Measurements from ENCODE around the gene BTBD17. TPM values are rescaled to one million over a fixed set of nuclear protein-coding genes. Genes with fewer than 3 reads are reported as not detected.

The BTBD17 gene
- total RNA-seq, 2 experiments from 2014 or later: not detected

GRCh38 chr17:74354561-74354960 is 7.1 kb downstream of the BTBD17 start:
- H3K4me3 Mint-ChIP-seq: no peak overlapping the region
- no peak for DNase-seq
- peaks cover 62% of the 10 kb centered on the region for H3K27me3 Mint-ChIP-seq (ENCODE audit: low read depth)
- H3K9me3 Mint-ChIP-seq (ENCODE audit: insufficient read depth): no peaks in the 10 kb centered on the region
- ChIA-PET CTCF (interaction anchor here (0.9 kb wide), 1 partner anchor 8 kb away, joined by 3 read pairs; no protein-coding TSS in a partner anchor), POLR2A (no interaction called here)
- no peak overlapping the region for H3K27ac Mint-ChIP-seq
- H3K36me3 Mint-ChIP-seq (ENCODE audit: low read depth): no peaks in the 10 kb centered on the region
- H3K4me1 Mint-ChIP-seq (ENCODE audit: low read depth): peaks cover 2% of the 10 kb centered on the region
- no peak for ATAC-seq

- Mint-ChIP-seq H3K27me3 (ENCODE audit: low read depth) (peaks cover 62% of the 10 kb centered on the region), H3K36me3 (ENCODE audit: low read depth) (no peaks in the 10 kb centered on the region), H3K4me1 (ENCODE audit: low read depth) (peaks cover 2% of the 10 kb centered on the region), H3K27ac (no peak overlapping the region), H3K9me3 (ENCODE audit: insufficient read depth) (no peaks in the 10 kb centered on the region), H3K4me3 (no peak overlapping the region)
- DNase-seq: peak; percentile 72
- CTCF ChIA-PET: interaction anchor here (0.9 to 1.3 kb wide), 3 partner anchors 9 to 143 kb away, joined by 3 to 4 read pairs (median 4); no protein-coding TSS in a partner anchor
- POLR2A ChIA-PET: no interaction called here
- ATAC-seq: peak; percentile 71
Measured at GRCh38 chr17:74354123-74354522, 7.5 kb downstream of the BTBD17 start.

GRCh38 chr17:74353446-74354060 is 8.1 kb downstream of the BTBD17 start:
- Mint-ChIP-seq H3K4me1 (ENCODE audit: low read depth) (peaks cover 2% of the 10 kb centered on the region), H3K27me3 (ENCODE audit: low read depth) (peaks cover 61% of the 10 kb centered on the region), H3K9me3 (ENCODE audit: insufficient read depth) (no peaks in the 10 kb centered on the region), H3K4me3 (no peak overlapping the region), H3K27ac (no peak overlapping the region), H3K36me3 (ENCODE audit: low read depth) (no peaks in the 10 kb centered on the region)
- ATAC-seq: no peak
- ChIA-PET POLR2A (no interaction called here), CTCF (interaction anchor here (0.6 to 3.0 kb wide), 9 partner anchors 8 to 142 kb away, joined by 3 to 20 read pairs (median 4); partner anchors contain the start of gene BTBD17)
- DNase-seq: no peak

- peak; percentile 37 for ATAC-seq
Measured at GRCh38 chr17:74351552-74352210, 10.0 kb downstream of the BTBD17 start.

GRCh38 chr17:74350486-74350885 is 11.2 kb downstream of the BTBD17 start:
- Mint-ChIP-seq H3K4me1 (ENCODE audit: low read depth) (no peaks in the 10 kb centered on the region), H3K27me3 (ENCODE audit: low read depth) (peaks cover 45% of the 10 kb centered on the region), H3K27ac (no peak overlapping the region), H3K36me3 (ENCODE audit: low read depth) (no peaks in the 10 kb centered on the region), H3K4me3 (no peak overlapping the region), H3K9me3 (ENCODE audit: insufficient read depth) (no peaks in the 10 kb centered on the region)
- ChIA-PET CTCF (interaction anchor here (0.5 to 3.0 kb wide), 2 partner anchors 18 to 233 kb away, joined by 3 to 20 read pairs; no protein-coding TSS in a partner anchor), POLR2A (no interaction called here)
- no peak for ATAC-seq
- DNase-seq: no peak

More at GRCh38 chr17:74351552-74352210, 10.0 kb downstream of the BTBD17 start:
- H3K9me3 Mint-ChIP-seq (ENCODE audit: insufficient read depth): no peaks in the 10 kb centered on the region
- DNase-seq: no peak
- ChIA-PET POLR2A (no interaction called here), CTCF (interaction anchor here (0.7 to 3.0 kb wide), 6 partner anchors 10 to 139 kb away, joined by 3 to 20 read pairs (median 4); partner anchors contain the start of genes BTBD17 and TTYH2)
- H3K4me3 Mint-ChIP-seq: no peak overlapping the region
- no peaks in the 10 kb centered on the region for H3K4me1 Mint-ChIP-seq (ENCODE audit: low read depth)
- H3K36me3 Mint-ChIP-seq (ENCODE audit: low read depth): no peaks in the 10 kb centered on the region
- H3K27ac Mint-ChIP-seq: no peak overlapping the region
- peaks cover 54% of the 10 kb centered on the region for H3K27me3 Mint-ChIP-seq (ENCODE audit: low read depth)

GRCh38 chr17:74349120-74349519 is 12.5 kb downstream of the BTBD17 start:
- ATAC-seq (no peak), DNase-seq (no peak)
- POLR2A ChIA-PET: no interaction called here
- H3K9me3 Mint-ChIP-seq (ENCODE audit: insufficient read depth): no peaks in the 10 kb centered on the region
- CTCF ChIA-PET: interaction anchor here (0.7 kb wide), 1 partner anchor 43 kb away, joined by 3 read pairs; no protein-coding TSS in a partner anchor
- peaks cover 39% of the 10 kb centered on the region for H3K27me3 Mint-ChIP-seq (ENCODE audit: low read depth)
- H3K36me3 Mint-ChIP-seq (ENCODE audit: low read depth): no peaks in the 10 kb centered on the region
- no peaks in the 10 kb centered on the region for H3K4me1 Mint-ChIP-seq (ENCODE audit: low read depth)
- H3K27ac Mint-ChIP-seq: no peak overlapping the region
- no peak overlapping the region for H3K4me3 Mint-ChIP-seq

- peaks cover 26% of the 10 kb centered on the region for H3K27me3 Mint-ChIP-seq (ENCODE audit: low read depth)
- no peaks in the 10 kb centered on the region for H3K9me3 Mint-ChIP-seq (ENCODE audit: insufficient read depth)
- H3K4me1 Mint-ChIP-seq (ENCODE audit: low read depth): no peaks in the 10 kb centered on the region
- ChIA-PET CTCF (no interaction called here), POLR2A (interaction anchor here (1.4 kb wide), 1 partner anchor 23 kb away, joined by 3 read pairs; no protein-coding TSS in a partner anchor)
- H3K36me3 Mint-ChIP-seq (ENCODE audit: low read depth): no peaks in the 10 kb centered on the region
- ATAC-seq (no peak), DNase-seq (no peak)
- H3K4me3 Mint-ChIP-seq: no peak overlapping the region
- no peak overlapping the region for H3K27ac Mint-ChIP-seq
Measured at GRCh38 chr17:74347646-74348045, 14.0 kb downstream of the BTBD17 start.

GRCh38 chr17:74345433-74346241 is 16.0 kb downstream of the BTBD17 start:
- peaks cover 11% of the 10 kb centered on the region for H3K27me3 Mint-ChIP-seq (ENCODE audit: low read depth)
- H3K4me3 Mint-ChIP-seq: no peak overlapping the region
- H3K9me3 Mint-ChIP-seq (ENCODE audit: insufficient read depth): no peaks in the 10 kb centered on the region
- no peaks in the 10 kb centered on the region for H3K4me1 Mint-ChIP-seq (ENCODE audit: low read depth)
- ChIA-PET CTCF (interaction anchor here (1.7 kb wide), 1 partner anchor 12 kb away, joined by 4 read pairs; no protein-coding TSS in a partner anchor), POLR2A (no interaction called here)
- no peaks in the 10 kb centered on the region for H3K36me3 Mint-ChIP-seq (ENCODE audit: low read depth)
- ATAC-seq (no peak), DNase-seq (no peak)
- no peak overlapping the region for H3K27ac Mint-ChIP-seq

- CTCF ChIA-PET: no interaction called here
- no peak overlapping the region for H3K27ac Mint-ChIP-seq
Measured at GRCh38 chr17:74344658-74345057, 17.0 kb downstream of the BTBD17 start.

GRCh38 chr17:74343526-74344284 is 18.0 kb downstream of the BTBD17 start:
- no peak overlapping the region for H3K27ac Mint-ChIP-seq
- ATAC-seq: no peak

More at GRCh38 chr17:74344658-74345057, 17.0 kb downstream of the BTBD17 start:
- Mint-ChIP-seq H3K36me3 (ENCODE audit: low read depth) (no peaks in the 10 kb centered on the region), H3K4me3 (no peak overlapping the region), H3K27me3 (ENCODE audit: low read depth) (peaks cover 6% of the 10 kb centered on the region), H3K9me3 (ENCODE audit: insufficient read depth) (no peaks in the 10 kb centered on the region), H3K4me1 (ENCODE audit: low read depth) (no peaks in the 10 kb centered on the region)
- POLR2A ChIA-PET: no interaction called here
- ATAC-seq (no peak), DNase-seq (no peak)

GRCh38 chr17:74343121-74343520 is 18.5 kb downstream of the BTBD17 start:
- H3K4me3 Mint-ChIP-seq: no peak overlapping the region
- H3K4me1 Mint-ChIP-seq (ENCODE audit: low read depth): no peaks in the 10 kb centered on the region
- POLR2A ChIA-PET: no interaction called here
- CTCF ChIA-PET: no interaction called here
- H3K9me3 Mint-ChIP-seq (ENCODE audit: insufficient read depth): no peaks in the 10 kb centered on the region
- ATAC-seq (no peak), DNase-seq (no peak)
- no peaks in the 10 kb centered on the region for H3K27me3 Mint-ChIP-seq (ENCODE audit: low read depth)
- H3K27ac Mint-ChIP-seq: no peak overlapping the region
- no peaks in the 10 kb centered on the region for H3K36me3 Mint-ChIP-seq (ENCODE audit: low read depth)

More at GRCh38 chr17:74343526-74344284, 18.0 kb downstream of the BTBD17 start:
- Mint-ChIP-seq H3K36me3 (ENCODE audit: low read depth) (no peaks in the 10 kb centered on the region), H3K9me3 (ENCODE audit: insufficient read depth) (no peaks in the 10 kb centered on the region), H3K27me3 (ENCODE audit: low read depth) (peaks cover 5% of the 10 kb centered on the region), H3K4me1 (ENCODE audit: low read depth) (no peaks in the 10 kb centered on the region), H3K4me3 (no peak overlapping the region)
- ChIA-PET CTCF (no interaction called here), POLR2A (no interaction called here)
- no peak for DNase-seq

All from activated CD8-positive, alpha-beta T cell treated with anti-CD3 and anti-CD28 coated beads, Interleukin-2, amount 10 ng/mL, durations not matched to agents 7 days and 5 days (primary cell).